ENCODE data around the gene POLDIP2. TPM values are rescaled to one million over a fixed set of nuclear protein-coding genes. Genes with fewer than 3 reads are reported as not detected.
A peak's percentile ranks its signal among the peaks of the same experiment; 100 is the strongest.

The POLDIP2 gene
- total RNA-seq, 1 experiment from 2014 or later = 82.8 TPM

GRCh38 chr17:28346199-28346580, 11.1 kb downstream of the POLDIP2 start:
- Histone ChIP-seq H4K8ac (replicated peaks; ENCODE audit: insufficient read length, low read depth, low read length) (no peak overlapping the region), H2BK5ac (ENCODE audit: insufficient read length, low read length) (no peak overlapping the region), H3K79me1 (ENCODE audit: insufficient read depth, low read depth, low read length, poor library complexity, severe bottlenecking) (no peaks in the 10 kb centered on the region), H3K27ac (ENCODE audit: insufficient read length, low read depth, low read length) (no peak overlapping the region), H2BK12ac (ENCODE audit: insufficient read length, low read depth, low read length) (no peak overlapping the region), H4K5ac (ENCODE audit: insufficient read length, low read depth, low read length) (no peak overlapping the region), H2BK120ac (ENCODE audit: low read depth, low read length, poor library complexity, severe bottlenecking) (no peak overlapping the region), H3K18ac (ENCODE audit: insufficient read length, low read depth, low read length) (no peak overlapping the region), H3T11ph (ENCODE audit: low read length) (no peak overlapping the region), H3K56ac (ENCODE audit: insufficient read length, low read depth, low read length) (no peak overlapping the region), H3K4me2 (ENCODE audit: insufficient read depth, insufficient read length, low read length) (no peak overlapping the region), H3K4me1 (ENCODE audit: insufficient read depth, low read length) (no peaks in the 10 kb centered on the region), H4K20me1 (ENCODE audit: control insufficient read depth, insufficient read depth, insufficient read length) (no peaks in the 10 kb centered on the region), H3K23ac (ENCODE audit: insufficient read length, low read depth, low read length) (no peak overlapping the region), H2AFZ (ENCODE audit: low read length) (no peak overlapping the region), H3K9me3 (ENCODE audit: control insufficient read depth, low read depth, low read length) (no peaks in the 10 kb centered on the region), H2AK5ac (ENCODE audit: insufficient read length, low read length) (no peak overlapping the region), H3K79me2 (ENCODE audit: insufficient read depth, low read length) (no peaks in the 10 kb centered on the region), H3K27me3 (ENCODE audit: insufficient read depth, low read length) (no peaks in the 10 kb centered on the region), H3K4ac (ENCODE audit: low read depth, low read length) (no peak overlapping the region), H2BK15ac (ENCODE audit: low read depth, low read length) (no peak overlapping the region), H3K9ac (ENCODE audit: extremely low read depth, insufficient read length, low read length) (no peak overlapping the region), H3K14ac (ENCODE audit: insufficient read depth, low read length) (no peak overlapping the region), H3K23me2 (ENCODE audit: insufficient read length, low read depth, low read length, poor library complexity, severe bottlenecking) (no peaks in the 10 kb centered on the region), H4K91ac (ENCODE audit: insufficient read length, low read depth, low read length) (no peak overlapping the region), H2BK20ac (ENCODE audit: low read depth, low read length, poor library complexity, severe bottlenecking) (no peak overlapping the region)
- Mint-ChIP-seq H3K36me3 (ENCODE audit: insufficient read depth in 1 of 3, low read depth in 3 of 3) (peaks cover 24 to 87% (median 69%) of the 10 kb centered on the region in 3 experiments; a peak in 6 of 7 replicates), H3K27ac (peak overlapping the region in 1 of 3 experiments; percentile 73; a peak in 2 of 7 replicates), H3K4me3 (no peak overlapping the region), H3K4me1 (peaks cover 16 to 17% of the 10 kb centered on the region in 2 experiments), H3K27me3 (ENCODE audit: low read depth) (no peaks in the 10 kb centered on the region), H3K9me3 (no peaks in the 10 kb centered on the region)
- TF ChIP-seq CTCF (conservative IDR thresholded peaks at IDR 0.05) = no peak
- no peak for DNase-seq
- WGBS (ENCODE audit: extremely low coverage, insufficient read length, low lambda C conversion rate) = no CpG with 5 or more reads among the region's 2 CpGs
